ENCODE data around the gene FBN2.

The FBN2 gene

DNA sequence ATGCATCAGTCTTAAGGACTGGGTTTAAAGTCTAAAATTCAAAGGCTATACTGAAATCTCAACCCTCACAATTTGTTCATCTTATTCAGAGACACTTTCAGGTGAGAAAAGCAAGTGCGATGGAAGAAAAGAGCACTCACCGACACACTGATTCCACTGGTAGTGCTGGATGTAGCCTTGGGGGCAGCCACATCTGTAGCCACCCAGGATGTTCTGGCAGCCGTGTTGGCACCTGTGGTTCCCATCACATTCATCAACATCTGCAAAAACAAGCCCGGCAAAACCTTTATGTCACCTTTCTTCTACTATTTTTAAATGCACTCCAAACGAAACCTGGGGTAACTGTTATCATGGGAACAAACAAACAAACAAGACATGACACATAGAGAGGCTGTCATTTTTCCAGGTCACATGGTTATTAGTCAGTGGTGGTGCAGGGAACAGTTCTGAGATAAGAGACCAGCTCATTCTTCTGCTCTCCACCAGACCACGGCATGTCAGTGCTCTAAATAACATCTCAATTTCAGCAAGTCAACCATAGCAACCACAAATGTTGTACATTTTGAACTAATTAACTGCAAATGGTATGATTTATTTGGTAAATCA, 266.1 kb downstream of the FBN2 start:
- H3K4me3 ChIP-seq (ENCODE audit: low read depth, low read length): no peak overlapping the region
- H3K27me3 ChIP-seq (ENCODE audit: insufficient read depth, low read depth, severe bottlenecking): no peaks in the 10 kb centered on the region
- H3K36me3 ChIP-seq: no peaks in the 10 kb centered on the region
- TF ChIP-seq, protein P1, sequence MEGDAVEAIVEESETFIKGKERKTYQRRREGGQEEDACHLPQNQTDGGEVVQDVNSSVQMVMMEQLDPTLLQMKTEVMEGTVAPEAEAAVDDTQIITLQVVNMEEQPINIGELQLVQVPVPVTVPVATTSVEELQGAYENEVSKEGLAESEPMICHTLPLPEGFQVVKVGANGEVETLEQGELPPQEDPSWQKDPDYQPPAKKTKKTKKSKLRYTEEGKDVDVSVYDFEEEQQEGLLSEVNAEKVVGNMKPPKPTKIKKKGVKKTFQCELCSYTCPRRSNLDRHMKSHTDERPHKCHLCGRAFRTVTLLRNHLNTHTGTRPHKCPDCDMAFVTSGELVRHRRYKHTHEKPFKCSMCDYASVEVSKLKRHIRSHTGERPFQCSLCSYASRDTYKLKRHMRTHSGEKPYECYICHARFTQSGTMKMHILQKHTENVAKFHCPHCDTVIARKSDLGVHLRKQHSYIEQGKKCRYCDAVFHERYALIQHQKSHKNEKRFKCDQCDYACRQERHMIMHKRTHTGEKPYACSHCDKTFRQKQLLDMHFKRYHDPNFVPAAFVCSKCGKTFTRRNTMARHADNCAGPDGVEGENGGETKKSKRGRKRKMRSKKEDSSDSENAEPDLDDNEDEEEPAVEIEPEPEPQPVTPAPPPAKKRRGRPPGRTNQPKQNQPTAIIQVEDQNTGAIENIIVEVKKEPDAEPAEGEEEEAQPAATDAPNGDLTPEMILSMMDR (IDR thresholded peaks at IDR 0.05; ENCODE audit: low read depth, low read length): no peak
- no peaks in the 10 kb centered on the region for H3K9me3 ChIP-seq (ENCODE audit: severe bottlenecking)
- no peak for DNase-seq
- no peak overlapping the region for H3K27ac ChIP-seq

DNA sequence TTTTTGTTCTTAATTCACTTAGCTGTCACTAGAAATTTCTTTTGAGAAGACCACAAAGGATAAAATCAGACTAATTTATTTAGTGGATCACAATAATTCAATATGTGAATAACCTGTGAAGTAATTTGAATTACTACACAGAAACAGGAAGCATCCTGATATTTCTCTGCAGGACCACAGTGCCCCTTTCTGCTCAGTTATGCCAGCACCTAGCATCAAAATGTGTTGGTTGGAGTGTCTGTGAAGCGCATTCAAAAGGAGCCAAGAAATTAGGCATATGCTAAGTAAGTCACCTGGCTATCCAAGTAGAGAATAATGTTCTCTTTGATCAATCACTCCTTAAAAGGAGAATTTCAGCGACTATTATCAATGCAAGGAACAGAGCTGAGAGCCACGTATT, 267.0 kb downstream of the FBN2 start:
- H3K27me3 ChIP-seq (ENCODE audit: insufficient read depth, low read depth, severe bottlenecking): no peaks in the 10 kb centered on the region
- H3K9me3 ChIP-seq (ENCODE audit: severe bottlenecking): no peaks in the 10 kb centered on the region
- no peak overlapping the region for H3K27ac ChIP-seq
- DNase-seq: no peak
- TF ChIP-seq, protein P1 (IDR thresholded peaks at IDR 0.05; ENCODE audit: low read depth, low read length): no peak
- no peaks in the 10 kb centered on the region for H3K36me3 ChIP-seq
- no peak overlapping the region for H3K4me3 ChIP-seq (ENCODE audit: low read depth, low read length)

DNA sequence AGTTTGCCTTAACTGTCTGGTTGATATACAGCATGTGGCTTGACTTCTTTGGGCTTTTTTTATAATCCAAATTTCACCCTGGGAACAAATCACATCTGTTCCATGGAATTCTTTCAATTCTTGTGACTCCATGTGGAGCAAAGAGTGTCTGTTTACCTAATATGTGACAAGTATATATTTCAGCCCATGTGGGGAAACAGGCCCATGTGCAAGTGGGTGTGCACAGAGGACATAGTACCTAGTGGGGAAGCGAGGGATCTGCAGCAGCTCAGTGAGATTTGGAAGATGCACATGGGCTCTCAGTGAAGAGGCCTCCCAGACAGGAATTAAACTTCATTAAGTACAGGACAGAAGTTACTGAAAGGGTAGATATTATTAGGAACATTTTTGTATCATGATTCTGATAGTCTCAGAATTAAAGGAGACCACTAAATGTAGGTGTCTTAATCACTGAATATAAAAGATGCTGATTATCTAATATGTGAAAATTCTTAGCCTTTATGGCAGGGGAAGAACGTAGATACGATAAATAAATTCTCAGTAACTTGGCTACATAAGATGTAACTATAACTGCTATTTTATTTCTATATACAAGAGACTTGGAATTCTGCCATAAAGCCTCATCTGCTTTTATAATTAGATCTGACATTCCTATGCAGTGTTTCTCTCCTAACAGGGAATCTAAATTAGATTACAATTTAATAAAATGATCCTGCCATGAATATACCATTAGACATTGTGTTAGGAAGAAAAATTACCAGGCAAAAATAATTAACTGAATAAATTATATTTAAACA, 273.3 kb downstream of the FBN2 start:
- TF ChIP-seq, protein P1 (IDR thresholded peaks at IDR 0.05; ENCODE audit: low read depth, low read length): no peak
- no peaks in the 10 kb centered on the region for H3K27me3 ChIP-seq (ENCODE audit: insufficient read depth, low read depth, severe bottlenecking)
- no peaks in the 10 kb centered on the region for H3K9me3 ChIP-seq (ENCODE audit: severe bottlenecking)
- H3K27ac ChIP-seq: no peak overlapping the region
- H3K4me3 ChIP-seq (ENCODE audit: low read depth, low read length): no peak overlapping the region
- H3K36me3 ChIP-seq: no peaks in the 10 kb centered on the region
- DNase-seq: no peak

DNA sequence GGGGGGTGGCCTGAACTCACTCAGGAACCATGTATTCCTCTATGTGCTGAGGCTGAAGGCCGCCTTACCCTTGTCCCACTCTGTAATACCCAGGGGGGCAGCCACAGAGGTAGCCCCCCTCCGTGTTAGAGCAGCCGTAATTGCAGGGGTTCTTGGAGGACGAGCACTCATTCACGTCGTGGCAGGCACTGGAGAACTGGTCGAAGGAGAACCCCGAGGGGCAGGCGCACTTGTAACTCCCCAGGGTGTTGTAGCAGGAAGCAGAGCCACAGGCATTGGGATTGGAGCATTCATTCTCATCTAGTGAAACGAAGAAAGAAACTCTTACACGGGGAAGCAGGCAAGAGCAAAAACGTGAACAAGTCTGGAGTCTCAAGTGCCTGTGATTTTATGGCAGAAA, 274.7 kb downstream of the FBN2 start:
- H3K9me3 ChIP-seq (ENCODE audit: severe bottlenecking): no peaks in the 10 kb centered on the region
- no peak overlapping the region for H3K27ac ChIP-seq
- TF ChIP-seq, protein P1 (IDR thresholded peaks at IDR 0.05; ENCODE audit: low read depth, low read length): no peak
- H3K36me3 ChIP-seq: no peaks in the 10 kb centered on the region
- H3K4me3 ChIP-seq (ENCODE audit: low read depth, low read length): no peak overlapping the region
- H3K27me3 ChIP-seq (ENCODE audit: insufficient read depth, low read depth, severe bottlenecking): no peaks in the 10 kb centered on the region
- no peak for DNase-seq

DNA sequence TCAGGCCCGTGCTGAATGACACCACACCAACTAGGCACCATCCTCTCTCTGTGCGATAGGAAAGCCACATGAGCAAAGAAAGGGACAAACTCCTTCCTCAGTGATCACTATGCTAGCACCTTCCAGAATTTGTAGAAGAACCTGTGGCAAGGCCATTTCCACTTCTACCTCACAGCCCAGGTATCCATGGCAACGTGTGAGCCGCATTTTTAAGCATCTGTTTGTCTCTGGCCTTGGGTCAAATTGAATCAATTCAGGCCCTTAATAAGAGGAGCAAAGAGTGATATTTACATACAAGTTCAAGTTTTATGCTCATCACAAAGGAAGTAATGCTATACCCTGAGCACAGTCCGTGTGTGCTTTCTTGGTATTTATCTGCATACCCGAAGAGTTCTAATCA, 275.1 kb downstream of the FBN2 start:
- H3K27ac ChIP-seq: no peak overlapping the region
- DNase-seq: no peak
- no peaks in the 10 kb centered on the region for H3K9me3 ChIP-seq (ENCODE audit: severe bottlenecking)
- TF ChIP-seq, protein P1 (IDR thresholded peaks at IDR 0.05; ENCODE audit: low read depth, low read length): no peak
- H3K36me3 ChIP-seq: no peaks in the 10 kb centered on the region
- no peaks in the 10 kb centered on the region for H3K27me3 ChIP-seq (ENCODE audit: insufficient read depth, low read depth, severe bottlenecking)
- no peak overlapping the region for H3K4me3 ChIP-seq (ENCODE audit: low read depth, low read length)

Data from WERI-Rb-1 (cell line).